Lung (tissue), 12 donors: ENCODE data around the gene BABAM2. TPM values are rescaled to one million over a fixed set of nuclear protein-coding genes. Genes with fewer than 3 reads are reported as not detected.
"Not testable (repeated sequence)": the region's sequence is repeated elsewhere in the genome, so short reads cannot be mapped to it uniquely, and the experiment has no call there.

Source experiments
- ATAC-seq: fragments of 200-7000 bp; cut with Tn5 transposase; one replicate; pipeline ENCODE4 v1.9.1; 2020; ENCODE audit warnings: moderate number of reproducible peaks; ENCODE audit not compliant: insufficient read depth, low FRiP score
- DNase-seq, 3 donors: peaks; one replicate each; pipeline ENCODE4 v3.0.0-alpha.2; 2013 to 2017
- H3K27ac ChIP-seq, 2 donors: one replicate each; pipeline ENCODE4 v1.5.1; 2013; ENCODE audit warnings: mild to moderate bottlenecking in 2 of 2, moderate library complexity in 2 of 2, control low read depth in 1 of 2, inconsistent platforms in 1 of 2, low read depth in 1 of 2, low read length in 1 of 2
- H3K27me3 ChIP-seq, 3 donors: one replicate each; pipeline ENCODE4 v1.5.1; 2013; ENCODE audit warnings: low read length in 2 of 3; ENCODE audit not compliant: control insufficient read depth in 3 of 3, insufficient read depth in 3 of 3
- H3K36me3 ChIP-seq, 4 donors: one replicate each; pipeline ENCODE4 v1.5.1; 2013; ENCODE audit warnings: low read length in 4 of 4, mild to moderate bottlenecking in 1 of 4, moderate library complexity in 1 of 4; ENCODE audit not compliant: control insufficient read depth in 4 of 4, insufficient read depth in 4 of 4
- H3K4me1 ChIP-seq, 5 donors: one replicate each; pipeline ENCODE4 v1.5.1; 2013; ENCODE audit warnings: low read length in 5 of 5, mild to moderate bottlenecking in 2 of 5, moderate library complexity in 1 of 5; ENCODE audit not compliant: control insufficient read depth in 5 of 5, insufficient read depth in 5 of 5
- H3K4me3 ChIP-seq: one replicate; pipeline ENCODE4 v1.5.1; 2013; ENCODE audit warnings: mild to moderate bottlenecking, control low read depth, moderate library complexity
- H3K9ac ChIP-seq, 2 donors: one replicate each; pipeline ENCODE4 v1.5.1; 2013; ENCODE audit warnings: low read length in 2 of 2, control low read depth in 1 of 2; ENCODE audit not compliant: insufficient read depth in 1 of 2
- H3K9me3 ChIP-seq, 4 donors: one replicate each; pipeline ENCODE4 v1.5.1; 2013; ENCODE audit warnings: low read length in 3 of 4, mild to moderate bottlenecking in 1 of 4, moderate library complexity in 1 of 4; ENCODE audit not compliant: control insufficient read depth in 4 of 4, insufficient read depth in 3 of 4
- CTCF ChIP-seq: IDR thresholded peaks from 2 replicates; pipeline ENCODE4 v1.5.1; 2012; ENCODE audit warnings: mild to moderate bottlenecking; ENCODE audit errors: control extremely low read depth, extremely low read depth
- WGBS, 2 donors: extraction: QIAGEN DNeasy Blood & Tissue Kit; methylation state at CpG; one replicate each; pipeline ENCODE4 v1.1.7; 2013; 5-methylcytosine and 5-hydroxymethylcytosine counted together
- polyA plus RNA-seq, 2 donors: library from polyadenylated mRNA; stranded (reverse); fragments of 200-250 nt; gene quantifications; one replicate each; pipeline ENCODE4 v1.2.1, GENCODE V29; 2013
- total RNA-seq, 2 donors: library from RNA; depleted of rRNA in 1 of 2; stranded (reverse); fragments of >200 nt in 1 of 2; gene quantifications; one replicate each; pipeline ENCODE4 v1.2.1, GENCODE V29; 2014 to 2021
- donor health status: control.
- donor health status: control.
- donor health status: Bipolar disorder and iron deficiency.
- donor health status: healthy.
- donor health status: DM: yes; HTN: yes; CAD: no.

Gene BABAM2
- total and polyA plus RNA-seq, 4 donors: 19.0 to 43.3 (median 33.7) TPM

GRCh38 chr2:27863146-27863545 lies 27.4 kb upstream of the BABAM2 start:
- WGBS, 2 donors: 55 to 85% methylated on average over 1 of the region's 1 CpG

GRCh38 chr2:27863955-27864354 lies 26.6 kb upstream of the BABAM2 start:
- H3K4me1 ChIP-seq: not testable (repeated sequence)

More at GRCh38 chr2:27863146-27863545, 27.4 kb upstream of the BABAM2 start:
- Histone ChIP-seq H3K4me3 (no peak overlapping the region), H3K9ac (no peak overlapping the region), H3K36me3 (no peaks in the 10 kb centered on the region), H3K4me1 (no peaks in the 10 kb centered on the region), H3K9me3 (no peaks in the 10 kb centered on the region), H3K27me3 (no peaks in the 10 kb centered on the region), H3K27ac (no peak overlapping the region)
- ATAC-seq: no peak
- DNase-seq: peak in 1 of 3 donors; percentile 37
- TF ChIP-seq CTCF: no peak

GRCh38 chr2:27866237-27866636 lies 24.3 kb upstream of the BABAM2 start:
- no peaks in the 10 kb centered on the region for H3K27me3 ChIP-seq
- peaks cover 0 to 2% (median 0%) of the 10 kb centered on the region in 4 donors for H3K36me3 ChIP-seq
- no peak for ATAC-seq
- no peaks in the 10 kb centered on the region for H3K4me1 ChIP-seq
- H3K4me3 ChIP-seq: no peak overlapping the region
- no peak for DNase-seq
- no peak overlapping the region for H3K9ac ChIP-seq
- no peak overlapping the region for H3K27ac ChIP-seq
- H3K9me3 ChIP-seq: no peaks in the 10 kb centered on the region
- WGBS, 2 donors: 71 to 84% methylated on average over 1 of the region's 1 CpG
- TF ChIP-seq CTCF: no peak

More at GRCh38 chr2:27863955-27864354, 26.6 kb upstream of the BABAM2 start:
- not testable (repeated sequence) for H3K4me3 ChIP-seq, H3K27ac ChIP-seq, ATAC-seq, H3K27me3 ChIP-seq, H3K9ac ChIP-seq, H3K9me3 ChIP-seq, H3K36me3 ChIP-seq, DNase-seq
- 93 to 97% methylated on average over 5 of the region's 5 CpGs for WGBS, 2 donors

GRCh38 chr2:27869763-27870162 lies 20.8 kb upstream of the BABAM2 start:
- DNase-seq: no peak
- H3K4me1 ChIP-seq: no peaks in the 10 kb centered on the region
- 91 to 93% methylated on average over 6 of the region's 6 CpGs for WGBS, 2 donors
- H3K9me3 ChIP-seq: no peaks in the 10 kb centered on the region
- no peak overlapping the region for H3K27ac ChIP-seq
- H3K27me3 ChIP-seq: no peaks in the 10 kb centered on the region
- peaks cover 0 to 2% (median 0%) of the 10 kb centered on the region in 4 donors for H3K36me3 ChIP-seq
- ATAC-seq: no peak
- no peak for TF ChIP-seq CTCF
- no peak overlapping the region for H3K4me3 ChIP-seq
- H3K9ac ChIP-seq: no peak overlapping the region
